HEK293T (cell line): ENCODE measurements around the gene RYR3.

Experiments
- CTCF ChIA-PET: fragments of 350-600 bp; formaldehyde crosslinking; extraction: SDS; loops from one replicate; lab custom pipeline; 2021; ENCODE audit warnings: antibody characterized with exemption, inconsistent platforms; lab: Yijun Ruan, JAX
- POLR2A ChIA-PET: fragments of 350-600 bp; formaldehyde crosslinking; extraction: SDS; loops from one replicate; lab custom pipeline; 2020; ENCODE audit warnings: antibody characterized with exemption, inconsistent platforms; lab: Yijun Ruan, JAX
- DNase-seq: peaks from one replicate; pipeline ENCODE4 v3.0.0; 2012; ENCODE audit warnings: mixed read lengths; ENCODE audit errors: extremely low spot score
- ARNT ChIP-seq: fragments of 450-650 bp; IDR thresholded peaks from 2 replicates; pipeline ENCODE4 v1.6.1; 2017; ENCODE audit warnings: mild to moderate bottlenecking
- BHLHE40 ChIP-seq: fragments of 450-650 bp; IDR thresholded peaks from 2 replicates; pipeline ENCODE4 v1.6.1; 2016; ENCODE audit warnings: mild to moderate bottlenecking, moderate library complexity, borderline replicate concordance
- CTBP1 ChIP-seq: fragments of 450-650 bp; IDR thresholded peaks from 2 replicates; pipeline ENCODE4 v1.6.1; 2016; ENCODE audit warnings: borderline replicate concordance
- ELF4 ChIP-seq: fragments of 450-650 bp; IDR thresholded peaks from 2 replicates; pipeline ENCODE4 v1.6.1; 2017; ENCODE audit warnings: antibody characterized with exemption
- FOXA1 ChIP-seq: fragments of 450-650 bp; IDR thresholded peaks from 2 replicates; pipeline ENCODE4 v1.6.1; 2016; ENCODE audit warnings: mild to moderate bottlenecking
- FOXK2 ChIP-seq: fragments of 450-650 bp; IDR thresholded peaks from 2 replicates; pipeline ENCODE4 v1.6.1; 2016; ENCODE audit warnings: mild to moderate bottlenecking
- FOXM1 ChIP-seq: fragments of 450-650 bp; IDR thresholded peaks from 2 replicates; pipeline ENCODE4 v1.6.1; 2017; ENCODE audit warnings: mild to moderate bottlenecking, borderline replicate concordance
- HDGF ChIP-seq: fragments of 450-650 bp; IDR thresholded peaks from 2 replicates; pipeline ENCODE4 v1.6.1; 2017; ENCODE audit warnings: antibody characterized with exemption, borderline replicate concordance
- L3MBTL2 ChIP-seq: fragments of 450-650 bp; conservative IDR thresholded peaks from 2 replicates; pipeline ENCODE4 v1.6.1; 2016; ENCODE audit warnings: mild to moderate bottlenecking
- LEF1 ChIP-seq: fragments of 450-650 bp; IDR thresholded peaks from 2 replicates; pipeline ENCODE4 v1.6.1; 2017; ENCODE audit warnings: mild to moderate bottlenecking, borderline replicate concordance
- NFRKB ChIP-seq: fragments of 450-650 bp; IDR thresholded peaks from 2 replicates; pipeline ENCODE4 v1.6.1; 2016; ENCODE audit warnings: mild to moderate bottlenecking, moderate library complexity
- SP1 ChIP-seq: fragments of 450-650 bp; IDR thresholded peaks from 2 replicates; pipeline ENCODE4 v1.6.1; 2017
- SUZ12 ChIP-seq: fragments of 450-650 bp; IDR thresholded peaks from 2 replicates; pipeline ENCODE4 v1.6.1; 2016; ENCODE audit warnings: mild to moderate bottlenecking
- TARDBP ChIP-seq: fragments of 450-650 bp; IDR thresholded peaks from 2 replicates; pipeline ENCODE4 v1.6.1; 2016
- ZNF384 ChIP-seq: fragments of 450-650 bp; IDR thresholded peaks from 2 replicates; pipeline ENCODE4 v1.6.1; 2016
- TF ChIP-seq, protein P1 (sequence below): fragments of 450-650 bp; IDR thresholded peaks from 2 replicates; pipeline ENCODE4 v1.6.1; 2016

The RYR3 gene

GRCh38 chr15:33795070-33795469 lies 484.3 kb downstream of the RYR3 start:
- ChIA-PET POLR2A (no interaction called here), CTCF (no interaction called here)
- TF ChIP-seq, protein P1, sequence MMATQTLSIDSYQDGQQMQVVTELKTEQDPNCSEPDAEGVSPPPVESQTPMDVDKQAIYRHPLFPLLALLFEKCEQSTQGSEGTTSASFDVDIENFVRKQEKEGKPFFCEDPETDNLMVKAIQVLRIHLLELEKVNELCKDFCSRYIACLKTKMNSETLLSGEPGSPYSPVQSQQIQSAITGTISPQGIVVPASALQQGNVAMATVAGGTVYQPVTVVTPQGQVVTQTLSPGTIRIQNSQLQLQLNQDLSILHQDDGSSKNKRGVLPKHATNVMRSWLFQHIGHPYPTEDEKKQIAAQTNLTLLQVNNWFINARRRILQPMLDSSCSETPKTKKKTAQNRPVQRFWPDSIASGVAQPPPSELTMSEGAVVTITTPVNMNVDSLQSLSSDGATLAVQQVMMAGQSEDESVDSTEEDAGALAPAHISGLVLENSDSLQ, result no peak
- no peak for TF ChIP-seq ZNF384
- no peak for TF ChIP-seq L3MBTL2
- TF ChIP-seq HDGF, result no peak
- no peak for TF ChIP-seq BHLHE40
- no peak for TF ChIP-seq NFRKB
- TF ChIP-seq TARDBP, result no peak
- TF ChIP-seq SUZ12, result no peak
- no peak for DNase-seq

DNA sequence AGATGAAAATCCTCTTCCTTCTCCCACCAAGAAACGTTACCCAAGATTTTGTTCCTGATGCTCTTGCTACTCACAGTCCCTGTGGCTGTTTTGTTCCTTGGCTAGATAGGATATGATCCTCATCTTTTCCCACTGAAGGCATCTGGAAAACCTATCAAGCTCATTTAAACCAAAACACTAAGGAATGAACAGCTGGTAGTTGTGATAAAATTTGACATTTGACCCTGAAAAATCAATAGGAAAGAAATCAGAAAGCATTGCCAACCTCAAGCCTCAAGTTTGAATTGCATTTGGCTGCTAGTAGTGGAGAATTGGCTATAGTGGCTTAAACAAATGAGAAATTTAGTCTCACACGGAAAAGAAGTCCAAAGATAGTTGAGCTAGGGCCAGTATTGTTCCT lies 486.9 kb downstream of the RYR3 start:
- ChIA-PET POLR2A (no interaction called here), CTCF (no interaction called here)
- no peak for DNase-seq
- TF ChIP-seq FOXA1, result no peak
- no peak for TF ChIP-seq FOXM1
- TF ChIP-seq HDGF, result no peak
- TF ChIP-seq FOXK2, result no peak
- TF ChIP-seq, protein P1, result no peak
- no peak for TF ChIP-seq ELF4
- TF ChIP-seq ARNT, result no peak
- TF ChIP-seq SUZ12, result no peak
- TF ChIP-seq ZNF384, result no peak
- TF ChIP-seq LEF1, result no peak

- CTCF ChIA-PET, result no interaction called here
- DNase-seq, result no peak
- POLR2A ChIA-PET, result no interaction called here
- TF ChIP-seq ARNT, result no peak
- TF ChIP-seq ELF4, result no peak
- no peak for TF ChIP-seq LEF1
- no peak for TF ChIP-seq NFRKB
- TF ChIP-seq, protein P1, result no peak
- no peak for TF ChIP-seq L3MBTL2
- TF ChIP-seq HDGF, result no peak
- no peak for TF ChIP-seq BHLHE40
- TF ChIP-seq FOXA1, result no peak
Observed at GRCh38 chr15:33801954-33802353, 491.2 kb downstream of the RYR3 start.

- DNase-seq, result no peak
- TF ChIP-seq SUZ12 (no peak), FOXA1 (no peak), FOXK2 (no peak), FOXM1 (no peak)
- ChIA-PET CTCF (interaction anchor here (0.5 kb wide), 1 partner anchor 87 kb away, joined by 7 read pairs; no protein-coding TSS in a partner anchor), POLR2A (no interaction called here)
Observed at GRCh38 chr15:33807665-33808064, 496.9 kb downstream of the RYR3 start.

DNA sequence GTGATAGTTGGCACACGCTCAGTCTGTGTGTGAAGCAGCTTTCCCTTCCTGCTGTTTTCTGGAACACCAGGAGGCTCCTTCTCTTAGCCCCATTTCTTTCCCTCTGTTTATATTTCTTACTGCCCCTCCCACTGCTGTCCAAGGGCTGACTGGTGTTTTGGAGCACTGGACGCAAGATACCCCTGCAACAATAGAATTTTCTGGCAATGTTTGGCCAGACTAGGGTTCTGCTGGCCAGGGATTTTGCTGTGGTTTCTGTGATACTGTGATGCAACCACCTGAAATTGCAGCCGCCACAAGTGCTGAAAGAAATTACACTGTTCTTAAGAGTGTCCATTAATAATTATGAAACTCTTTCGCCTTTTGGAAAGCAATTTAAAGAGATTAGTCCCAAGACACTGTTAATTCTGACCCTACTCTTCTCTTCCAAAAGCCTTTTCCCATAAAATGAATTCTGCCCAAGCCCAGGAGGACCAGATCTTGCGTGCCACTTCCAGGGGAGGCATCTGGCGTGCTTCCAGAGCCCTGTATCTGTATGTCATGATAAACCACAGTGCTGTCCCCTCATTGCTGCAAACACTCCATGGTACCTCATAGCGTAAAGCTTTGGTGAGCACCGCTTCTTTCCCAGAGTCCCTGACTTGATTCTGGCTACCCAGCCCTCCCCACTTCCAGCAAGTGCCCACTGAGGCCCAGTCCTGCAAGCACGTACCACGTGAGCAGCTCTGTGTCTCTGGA lies 498.1 kb downstream of the RYR3 start:
- POLR2A ChIA-PET, result no interaction called here
- DNase-seq, result no peak
- TF ChIP-seq FOXM1, result no peak
- no peak for TF ChIP-seq FOXA1
- no peak for TF ChIP-seq BHLHE40
- no peak for TF ChIP-seq FOXK2
- TF ChIP-seq ZNF384, result no peak
- no peak for TF ChIP-seq LEF1
- no peak for TF ChIP-seq ELF4
- TF ChIP-seq CTBP1, result no peak
- TF ChIP-seq, protein P1, result no peak
- TF ChIP-seq SP1, result no peak
- no peak for TF ChIP-seq ARNT
- TF ChIP-seq L3MBTL2, result no peak

GRCh38 chr15:33810073-33810595 lies 499.4 kb downstream of the RYR3 start:
- DNase-seq, result no peak
- no peak for TF ChIP-seq TARDBP
- POLR2A ChIA-PET, result no interaction called here
- CTCF ChIA-PET, result no interaction called here

More for the DNA sequence above, 498.1 kb downstream of the RYR3 start:
- CTCF ChIA-PET, result no interaction called here

- no peak for TF ChIP-seq L3MBTL2
- no peak for TF ChIP-seq NFRKB
- no peak for TF ChIP-seq SP1
- no peak for TF ChIP-seq FOXA1
- no peak for TF ChIP-seq FOXK2
- no peak for TF ChIP-seq BHLHE40
- CTCF ChIA-PET, result no interaction called here
- POLR2A ChIA-PET, result no interaction called here
- DNase-seq, result no peak
Observed at GRCh38 chr15:33810806-33811205, 500.0 kb downstream of the RYR3 start.
